ENCODE measurements around the gene MRPL48. TPM values are rescaled to one million over a fixed set of nuclear protein-coding genes. Genes with fewer than 3 reads are reported as not detected.
A peak's percentile ranks its signal among the peaks of the same experiment; 100 is the strongest.

MRPL48 gene
- total RNA-seq = 35.6 TPM
- long read RNA-seq, transcript MRPL48-201 (8 exons, 1,536 nt) = major isoform, 16 of 17 reads
- long read RNA-seq, partial matches to known transcripts = 0 of 17 reads
- long read RNA-seq, other reads (novel, unspliced or antisense) = 0 of 17 reads

DNA sequence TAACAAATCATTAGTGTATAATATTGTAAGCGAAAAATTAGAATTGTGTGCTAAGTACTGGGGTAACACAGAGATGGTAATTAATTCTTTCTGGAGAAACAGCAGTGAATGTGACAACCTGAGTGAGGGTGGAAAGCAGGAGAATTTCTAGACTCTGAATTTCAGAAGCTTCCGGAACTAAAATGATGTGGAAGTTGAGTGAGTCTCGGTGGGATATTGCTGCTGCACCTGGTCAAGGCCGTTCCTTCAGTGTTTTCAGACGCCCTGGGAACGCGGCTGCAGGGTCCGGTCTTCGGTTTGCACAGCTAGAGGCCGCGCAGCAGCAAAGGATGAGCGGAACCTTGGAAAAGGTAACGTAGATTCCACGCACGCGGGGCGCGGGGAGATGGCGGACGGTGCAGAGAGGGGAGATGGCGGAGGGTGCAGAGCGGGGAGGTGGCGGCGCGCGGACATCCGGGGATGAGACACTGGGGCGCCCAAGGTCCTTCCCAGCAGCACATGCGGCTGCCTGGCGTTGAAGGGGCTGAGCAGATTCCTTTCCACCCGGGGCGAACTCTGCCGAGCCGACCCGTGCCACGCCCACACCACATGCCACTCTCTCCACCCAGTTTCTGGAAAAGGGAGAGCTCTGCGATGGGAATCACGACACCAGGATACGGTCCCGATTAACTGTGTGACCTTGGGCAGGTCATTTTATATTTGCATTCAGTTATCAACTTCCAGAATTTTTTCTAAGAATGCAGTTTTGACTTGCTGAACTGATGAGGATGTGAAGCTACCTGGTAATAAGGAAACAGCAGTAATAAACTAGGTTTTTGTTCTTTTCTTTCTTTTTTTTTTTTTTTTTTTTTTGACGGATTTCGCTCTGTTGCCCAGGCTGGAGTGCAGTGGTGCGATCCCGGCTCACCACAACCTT lies at the start of gene MRPL48:
Gene MRPL48, plus strand, starts transcription at position 232 of the 916 bp plus-strand sequence. Its CDS starts 98 bp downstream, at position 330.
- no peak for TF ChIP-seq CTCF (IDR thresholded peaks at IDR 0.05; ENCODE audit: borderline replicate concordance)
- Histone ChIP-seq H3K4me1 (peaks cover 20% of the 10 kb centered on the region), H3K27me3 (ENCODE audit: low read depth) (no peaks in the 10 kb centered on the region), H3K27ac (replicated peaks) (peak within 1 kb of the TSS; percentile 96), H3K4me3 (peak within 1 kb of the TSS; percentile 76), H3K36me3 (no peaks in the 10 kb centered on the region), H3K9me3 (replicated peaks) (no peaks in the 10 kb centered on the region)
- peak; percentile 93 for DNase-seq
- intact Hi-C loops (cut with micrococcal nuclease) = no loop called here

GRCh38 chr11:73743045-73743444 lies 44.6 kb upstream of the MRPL48 start:
- no peak overlapping the region for H3K27ac ChIP-seq (replicated peaks)
- H3K4me1 ChIP-seq = peaks cover 12% of the 10 kb centered on the region
- intact Hi-C loops (cut with micrococcal nuclease) = no loop called here
- no peaks in the 10 kb centered on the region for H3K9me3 ChIP-seq (replicated peaks)
- no peaks in the 10 kb centered on the region for H3K36me3 ChIP-seq
- DNase-seq = no peak
- H3K4me3 ChIP-seq = no peak overlapping the region
- no peak for TF ChIP-seq CTCF (IDR thresholded peaks at IDR 0.05; ENCODE audit: borderline replicate concordance)
- H3K27me3 ChIP-seq (ENCODE audit: low read depth) = no peaks in the 10 kb centered on the region

DNA sequence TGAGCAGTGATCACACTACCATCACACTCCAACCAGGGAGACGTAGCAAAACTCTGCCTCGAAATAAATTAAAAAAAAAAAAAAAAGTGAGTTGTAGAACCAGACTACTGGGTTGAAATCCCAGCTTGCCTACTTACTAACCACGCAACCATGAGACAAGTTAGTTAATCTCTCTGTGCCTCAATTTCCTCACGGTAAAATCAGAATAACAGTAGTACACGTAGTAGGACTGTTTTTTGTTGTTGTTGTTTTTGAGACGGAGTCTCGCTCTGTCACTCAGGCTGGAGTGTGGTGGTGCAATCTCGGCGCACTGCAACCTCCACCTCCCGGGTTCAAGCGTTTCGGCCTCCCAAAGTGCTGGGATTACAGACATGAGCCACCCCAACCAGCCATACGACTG lies 41.0 kb upstream of the MRPL48 start:
- Histone ChIP-seq H3K4me3 (no peak overlapping the region), H3K36me3 (no peaks in the 10 kb centered on the region), H3K27me3 (ENCODE audit: low read depth) (no peaks in the 10 kb centered on the region), H3K4me1 (peaks cover 20% of the 10 kb centered on the region), H3K27ac (replicated peaks) (no peak overlapping the region), H3K9me3 (replicated peaks) (no peaks in the 10 kb centered on the region)
- TF ChIP-seq CTCF (IDR thresholded peaks at IDR 0.05; ENCODE audit: borderline replicate concordance) = no peak
- DNase-seq = no peak
- intact Hi-C loops (cut with micrococcal nuclease) = no loop called here

GRCh38 chr11:73747762-73748161 lies 39.9 kb upstream of the MRPL48 start:
- intact Hi-C loops (cut with micrococcal nuclease) = no loop called here
- no peaks in the 10 kb centered on the region for H3K9me3 ChIP-seq (replicated peaks)
- peaks cover 30% of the 10 kb centered on the region for H3K4me1 ChIP-seq
- no peak overlapping the region for H3K4me3 ChIP-seq
- TF ChIP-seq CTCF (IDR thresholded peaks at IDR 0.05; ENCODE audit: borderline replicate concordance) = no peak
- no peaks in the 10 kb centered on the region for H3K36me3 ChIP-seq
- no peaks in the 10 kb centered on the region for H3K27me3 ChIP-seq (ENCODE audit: low read depth)
- H3K27ac ChIP-seq (replicated peaks) = no peak overlapping the region
- DNase-seq = no peak

GRCh38 chr11:73748300-73748699 lies 39.4 kb upstream of the MRPL48 start:
- no peaks in the 10 kb centered on the region for H3K27me3 ChIP-seq (ENCODE audit: low read depth)
- TF ChIP-seq CTCF (IDR thresholded peaks at IDR 0.05; ENCODE audit: borderline replicate concordance) = no peak
- peaks cover 34% of the 10 kb centered on the region for H3K4me1 ChIP-seq
- no peaks in the 10 kb centered on the region for H3K36me3 ChIP-seq
- DNase-seq = no peak
- intact Hi-C loops (cut with micrococcal nuclease) = no loop called here
- no peak overlapping the region for H3K4me3 ChIP-seq
- no peaks in the 10 kb centered on the region for H3K9me3 ChIP-seq (replicated peaks)
- no peak overlapping the region for H3K27ac ChIP-seq (replicated peaks)

Measured in left ventricle myocardium inferior (tissue), 1 donor.